Lung (tissue), 12 donors: ENCODE measurements around the gene PLA2R1. TPM values are rescaled to one million over a fixed set of nuclear protein-coding genes. Genes with fewer than 3 reads are reported as not detected.
A peak's percentile ranks its signal among the peaks of the same experiment; 100 is the strongest.

Experiments used
- ATAC-seq: fragments of 200-7000 bp; cut with Tn5 transposase; one replicate; pipeline ENCODE4 v1.9.1; 2020; ENCODE audit warnings: moderate number of reproducible peaks; ENCODE audit not compliant: insufficient read depth, low FRiP score
- DNase-seq, 3 donors: peaks; one replicate each; pipeline ENCODE4 v3.0.0-alpha.2; 2013 to 2017
- H3K27ac ChIP-seq, 2 donors: one replicate each; pipeline ENCODE4 v1.5.1; 2013; ENCODE audit warnings: mild to moderate bottlenecking in 2 of 2, moderate library complexity in 2 of 2, control low read depth in 1 of 2, inconsistent platforms in 1 of 2, low read depth in 1 of 2, low read length in 1 of 2
- H3K27me3 ChIP-seq, 3 donors: one replicate each; pipeline ENCODE4 v1.5.1; 2013; ENCODE audit warnings: low read length in 2 of 3; ENCODE audit not compliant: control insufficient read depth in 3 of 3, insufficient read depth in 3 of 3
- H3K36me3 ChIP-seq, 4 donors: one replicate each; pipeline ENCODE4 v1.5.1; 2013; ENCODE audit warnings: low read length in 4 of 4, mild to moderate bottlenecking in 1 of 4, moderate library complexity in 1 of 4; ENCODE audit not compliant: control insufficient read depth in 4 of 4, insufficient read depth in 4 of 4
- H3K4me1 ChIP-seq, 5 donors: one replicate each; pipeline ENCODE4 v1.5.1; 2013; ENCODE audit warnings: low read length in 5 of 5, mild to moderate bottlenecking in 2 of 5, moderate library complexity in 1 of 5; ENCODE audit not compliant: control insufficient read depth in 5 of 5, insufficient read depth in 5 of 5
- H3K4me3 ChIP-seq: one replicate; pipeline ENCODE4 v1.5.1; 2013; ENCODE audit warnings: mild to moderate bottlenecking, control low read depth, moderate library complexity
- H3K9ac ChIP-seq, 2 donors: one replicate each; pipeline ENCODE4 v1.5.1; 2013; ENCODE audit warnings: low read length in 2 of 2, control low read depth in 1 of 2; ENCODE audit not compliant: insufficient read depth in 1 of 2
- H3K9me3 ChIP-seq, 4 donors: one replicate each; pipeline ENCODE4 v1.5.1; 2013; ENCODE audit warnings: low read length in 3 of 4, mild to moderate bottlenecking in 1 of 4, moderate library complexity in 1 of 4; ENCODE audit not compliant: control insufficient read depth in 4 of 4, insufficient read depth in 3 of 4
- WGBS, 2 donors: extraction: QIAGEN DNeasy Blood & Tissue Kit; methylation state at CpG; one replicate each; pipeline ENCODE4 v1.1.7; 2013; 5-methylcytosine and 5-hydroxymethylcytosine counted together
- polyA plus RNA-seq, 2 donors: library from polyadenylated mRNA; stranded (reverse); fragments of 200-250 nt; gene quantifications; one replicate each; pipeline ENCODE4 v1.2.1, GENCODE V29; 2013
- total RNA-seq, 2 donors: library from RNA; depleted of rRNA in 1 of 2; stranded (reverse); fragments of >200 nt in 1 of 2; gene quantifications; one replicate each; pipeline ENCODE4 v1.2.1, GENCODE V29; 2014 to 2021
- TF ChIP-seq, protein P1 (sequence below): IDR thresholded peaks from 2 replicates; pipeline ENCODE4 v1.5.1; 2012; ENCODE audit warnings: mild to moderate bottlenecking; ENCODE audit errors: control extremely low read depth, extremely low read depth
- donor health status: control.
- donor health status: control.
- donor health status: Bipolar disorder and iron deficiency.
- donor health status: healthy.
- donor health status: DM: yes; HTN: yes; CAD: no.

Gene PLA2R1
- total and polyA plus RNA-seq, 4 donors, result 0.79 to 13.5 (median 2.3) TPM

DNA sequence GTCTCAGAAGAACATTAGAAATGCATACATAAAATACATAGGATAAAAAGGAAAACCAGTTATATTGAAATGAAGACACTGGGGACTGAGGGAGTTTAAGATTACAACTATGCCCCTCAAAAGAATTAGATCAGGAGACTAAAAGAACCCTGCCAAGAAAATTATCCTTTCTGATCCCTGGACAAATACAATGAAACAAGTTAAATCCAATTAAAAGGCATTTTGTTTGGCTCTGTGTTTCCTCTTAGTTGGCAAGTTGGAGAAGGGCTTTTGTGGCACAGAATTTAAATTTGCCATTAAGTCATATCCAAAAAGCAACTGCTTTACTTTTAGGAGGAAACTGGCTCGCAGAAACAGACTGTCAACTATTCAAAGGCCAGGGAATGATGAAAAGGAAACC is 165.3 kb downstream of the PLA2R1 start:
- Histone ChIP-seq H3K27me3 (no peaks in the 10 kb centered on the region), H3K9ac (no peak overlapping the region), H3K27ac (no peak overlapping the region), H3K4me1 (peaks cover 0 to 26% (median 0%) of the 10 kb centered on the region in 5 donors), H3K9me3 (no peaks in the 10 kb centered on the region), H3K36me3 (no peaks in the 10 kb centered on the region), H3K4me3 (no peak overlapping the region)
- TF ChIP-seq, protein P1, sequence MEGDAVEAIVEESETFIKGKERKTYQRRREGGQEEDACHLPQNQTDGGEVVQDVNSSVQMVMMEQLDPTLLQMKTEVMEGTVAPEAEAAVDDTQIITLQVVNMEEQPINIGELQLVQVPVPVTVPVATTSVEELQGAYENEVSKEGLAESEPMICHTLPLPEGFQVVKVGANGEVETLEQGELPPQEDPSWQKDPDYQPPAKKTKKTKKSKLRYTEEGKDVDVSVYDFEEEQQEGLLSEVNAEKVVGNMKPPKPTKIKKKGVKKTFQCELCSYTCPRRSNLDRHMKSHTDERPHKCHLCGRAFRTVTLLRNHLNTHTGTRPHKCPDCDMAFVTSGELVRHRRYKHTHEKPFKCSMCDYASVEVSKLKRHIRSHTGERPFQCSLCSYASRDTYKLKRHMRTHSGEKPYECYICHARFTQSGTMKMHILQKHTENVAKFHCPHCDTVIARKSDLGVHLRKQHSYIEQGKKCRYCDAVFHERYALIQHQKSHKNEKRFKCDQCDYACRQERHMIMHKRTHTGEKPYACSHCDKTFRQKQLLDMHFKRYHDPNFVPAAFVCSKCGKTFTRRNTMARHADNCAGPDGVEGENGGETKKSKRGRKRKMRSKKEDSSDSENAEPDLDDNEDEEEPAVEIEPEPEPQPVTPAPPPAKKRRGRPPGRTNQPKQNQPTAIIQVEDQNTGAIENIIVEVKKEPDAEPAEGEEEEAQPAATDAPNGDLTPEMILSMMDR, result no peak
- DNase-seq (no peak), ATAC-seq (no peak)
- WGBS, 2 donors, result 81 to 83% methylated on average over 1 of the region's 1 CpG

DNA sequence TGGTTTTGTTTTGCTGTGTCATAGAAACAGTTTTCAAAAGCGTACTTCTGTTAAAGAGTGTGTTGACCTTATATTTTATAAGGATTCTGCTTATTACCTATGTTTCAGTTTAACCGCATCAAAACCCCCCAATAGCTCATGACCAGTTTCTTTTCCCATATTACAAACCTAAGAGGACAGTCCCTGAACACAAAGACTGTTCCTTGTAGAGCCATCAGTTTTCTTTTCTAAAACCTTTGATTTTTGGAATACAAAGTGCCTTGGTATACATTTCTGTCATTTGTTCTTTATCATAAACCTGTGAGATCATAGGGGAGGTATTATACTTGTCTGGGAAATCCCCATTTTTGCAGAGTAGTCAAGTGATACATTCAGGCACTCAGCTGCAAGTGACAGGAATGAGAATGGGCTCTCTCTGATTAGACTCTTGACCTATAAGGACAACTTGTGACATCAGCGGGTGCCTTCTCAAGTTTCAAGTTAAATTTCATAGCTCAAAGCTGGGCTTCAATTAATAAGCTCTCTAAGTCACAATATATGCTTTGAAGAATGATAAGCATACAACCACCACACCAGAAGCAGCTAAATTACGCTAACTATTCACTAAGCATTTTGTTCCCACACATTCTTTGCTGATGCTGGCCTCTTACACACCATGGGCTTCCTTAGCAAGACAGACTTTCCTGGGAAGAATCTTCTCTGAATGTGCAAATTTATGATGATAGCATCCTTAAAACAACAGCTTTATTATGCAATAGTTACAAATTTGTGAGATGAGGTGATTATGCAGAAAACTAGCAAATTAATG is 167.0 kb downstream of the PLA2R1 start:
- H3K4me3 ChIP-seq, result no peak overlapping the region
- H3K27me3 ChIP-seq, result no peaks in the 10 kb centered on the region
- H3K9me3 ChIP-seq, result no peaks in the 10 kb centered on the region
- ATAC-seq (no peak), DNase-seq (peak in 1 of 3 donors; percentile 28)
- WGBS, 2 donors, result 56 to 69% methylated on average over 4 of the region's 4 CpGs
- H3K36me3 ChIP-seq, result no peaks in the 10 kb centered on the region
- H3K9ac ChIP-seq, result no peak overlapping the region
- peaks cover 0 to 26% (median 0%) of the 10 kb centered on the region in 5 donors for H3K4me1 ChIP-seq
- no peak overlapping the region for H3K27ac ChIP-seq
- TF ChIP-seq, protein P1, result no peak

DNA sequence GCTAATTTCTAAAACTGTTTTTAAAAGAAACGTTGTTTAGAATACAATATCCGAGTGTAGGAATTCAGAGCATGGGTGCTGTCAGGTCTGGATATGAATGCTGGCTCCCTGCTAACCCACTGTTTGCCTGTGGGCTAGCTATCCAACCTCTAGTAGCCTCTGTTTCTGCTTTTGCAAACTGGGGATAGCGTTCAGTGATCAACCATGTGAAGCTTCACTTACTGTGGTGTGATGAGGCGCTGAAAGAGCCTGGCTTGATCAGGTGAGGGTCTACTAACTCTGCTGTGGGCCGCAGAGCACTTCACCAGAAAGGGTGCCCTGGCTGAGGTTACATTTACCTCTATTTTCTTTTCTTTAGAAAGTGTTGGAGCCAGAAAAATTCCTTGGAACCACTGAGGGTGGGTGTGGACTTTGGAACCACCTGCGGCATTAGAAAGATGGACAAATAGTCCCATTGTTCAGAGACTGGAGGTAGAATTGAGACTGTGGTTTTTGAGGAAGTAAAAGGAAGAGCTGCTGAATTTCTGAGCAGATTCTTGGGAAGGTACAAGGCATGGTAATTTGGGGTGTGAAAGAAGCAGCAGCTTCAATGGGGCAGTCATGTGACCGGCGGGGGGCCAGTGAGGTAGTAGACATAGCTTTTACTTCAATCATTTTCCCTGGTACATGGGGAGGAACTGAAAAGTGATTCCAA is 168.1 kb downstream of the PLA2R1 start:
- 83 to 90% methylated on average over 8 of the region's 8 CpGs for WGBS, 2 donors
- Histone ChIP-seq H3K4me1 (peaks cover 0 to 26% (median 0%) of the 10 kb centered on the region in 5 donors), H3K27me3 (no peaks in the 10 kb centered on the region), H3K36me3 (no peaks in the 10 kb centered on the region), H3K4me3 (no peak overlapping the region), H3K9ac (no peak overlapping the region), H3K9me3 (no peaks in the 10 kb centered on the region), H3K27ac (no peak overlapping the region)
- TF ChIP-seq, protein P1, result no peak
- DNase-seq, result no peak
- no peak for ATAC-seq
